GM23338 (cell line): ENCODE data around the gene GPR158.

Experiments used
- CTCF ChIP-seq, 2 experiments: fragments of 200-600 bp in 1 of 2; sonication (generic) in 1 of 2; conservative IDR thresholded peaks; 2 replicates each; pipeline versions ENCODE4 v1.5.1 to v1.6.1; 2016 to 2017; ENCODE audit warnings: antibody characterized with exemption in 2 of 2, low read depth in 2 of 2, mild to moderate bottlenecking in 2 of 2, moderate library complexity in 1 of 2
- ETS1 ChIP-seq: IDR thresholded peaks from 2 replicates; pipeline ENCODE4 v1.6.1; 2016; ENCODE audit warnings: antibody characterized with exemption
- EZH2 ChIP-seq: fragments of 200-600 bp; sonication (generic); IDR thresholded peaks from one replicate; pipeline ENCODE4 v1.8.0; 2017; ENCODE audit warnings: antibody characterized with exemption, mild to moderate bottlenecking, low read depth; ENCODE audit not compliant: unreplicated experiment
- EZH2phosphoT487 ChIP-seq: fragments of 200-600 bp; sonication (generic); IDR thresholded peaks from one replicate; pipeline ENCODE4 v1.8.1; 2018; ENCODE audit warnings: antibody characterized with exemption; ENCODE audit not compliant: unreplicated experiment
- POLR2AphosphoS5 ChIP-seq: IDR thresholded peaks from 2 replicates; pipeline ENCODE4 v1.6.1; 2016; ENCODE audit warnings: antibody characterized with exemption, low read depth

- TF ChIP-seq EZH2phosphoT487 (no peak), CTCF (conservative IDR thresholded peaks at IDR 0.05; ENCODE audit: low read depth in 2 of 2) (no peak), EZH2 (no peak), POLR2AphosphoS5 (no peak), ETS1 (no peak)
Measured at GRCh38 chr10:25382029-25382810, 207.4 kb downstream of the GPR158 start.
